GM23338 (cell line): Measurements from ENCODE around the gene ZDHHC3. TPM values are rescaled to one million over a fixed set of nuclear protein-coding genes. Genes with fewer than 3 reads are reported as not detected.

Experiments used
- ATAC-seq: fragments of 200-7000 bp; cut with Tn5 transposase; 3 replicates; pipeline ENCODE4 v1.9.1; 2020
- DNase-seq: peaks from one replicate; pipeline ENCODE4 v3.0.0-alpha.2; 2015; ENCODE audit warnings: low spot score
- H2AFZ ChIP-seq: fragments of 200-600 bp; sonication (generic); 2 replicates; pipeline ENCODE4 v1.8.0; 2016; ENCODE audit warnings: antibody characterized with exemption, mild to moderate bottlenecking, moderate library complexity
- H3F3A ChIP-seq: fragments of 200-600 bp; sonication (generic); replicated peaks from 2 replicates; pipeline ENCODE4 v1.8.0; 2017; ENCODE audit warnings: antibody characterized with exemption, mixed run types, low read depth
- H3K27ac ChIP-seq: fragments of 200-600 bp; sonication (generic); 2 replicates; pipeline ENCODE4 v1.6.1; 2016; ENCODE audit warnings: low read depth
- H3K27me3 ChIP-seq: fragments of 200-600 bp; sonication (generic); 2 replicates; pipeline ENCODE4 v1.8.0; 2016; ENCODE audit warnings: mild to moderate bottlenecking, mixed run types, moderate library complexity; ENCODE audit not compliant: insufficient read depth
- H3K36me3 ChIP-seq: fragments of 200-600 bp; sonication (generic); 2 replicates; pipeline ENCODE4 v1.8.0; 2016; ENCODE audit warnings: mild to moderate bottlenecking; ENCODE audit not compliant: insufficient read depth
- H3K4me1 ChIP-seq: fragments of 200-600 bp; sonication (generic); 2 replicates; pipeline ENCODE4 v1.8.0; 2016; ENCODE audit warnings: mild to moderate bottlenecking, moderate library complexity; ENCODE audit not compliant: insufficient read depth
- H3K4me2 ChIP-seq: fragments of 200-600 bp; sonication (generic); 2 replicates; pipeline ENCODE4 v1.7.1; 2017; ENCODE audit warnings: mixed run types
- H3K4me3 ChIP-seq: fragments of 200-600 bp; sonication (generic); 2 replicates; pipeline ENCODE4 v1.6.1; 2016; ENCODE audit warnings: mixed run types
- H3K79me2 ChIP-seq: fragments of 200-600 bp; sonication (generic); replicated peaks from 2 replicates; pipeline ENCODE4 v1.8.0; 2017; ENCODE audit warnings: mild to moderate bottlenecking; ENCODE audit not compliant: insufficient read depth
- H3K9me2 ChIP-seq: fragments of 200-600 bp; sonication (generic); 2 replicates; pipeline ENCODE4 v1.8.0; 2017; ENCODE audit not compliant: insufficient read depth
- H4K20me1 ChIP-seq: fragments of 200-600 bp; sonication (generic); replicated peaks from 2 replicates; pipeline ENCODE4 v1.8.0; 2017; ENCODE audit warnings: mild to moderate bottlenecking; ENCODE audit not compliant: insufficient read depth
- H3K27ac Mint-ChIP-seq: 2 replicates; pipeline ENCODE4 v1.8.0; 2020; ENCODE audit warnings: inconsistent platforms, mild to moderate bottlenecking, moderate library complexity, mixed read lengths
- H3K27me3 Mint-ChIP-seq: 3 replicates; pipeline ENCODE4 v1.8.0; 2022; ENCODE audit warnings: low read depth, mild to moderate bottlenecking, moderate library complexity, mixed read lengths, inconsistent platforms; ENCODE audit not compliant: insufficient read depth, poor library complexity
- H3K36me3 Mint-ChIP-seq: 3 replicates; pipeline ENCODE4 v1.8.0; 2021; ENCODE audit warnings: low read depth, mild to moderate bottlenecking, inconsistent platforms, moderate library complexity, mixed read lengths
- H3K4me1 Mint-ChIP-seq: 3 replicates; pipeline ENCODE4 v1.8.0; 2020; ENCODE audit warnings: mild to moderate bottlenecking, inconsistent platforms, mixed read lengths
- H3K4me3 Mint-ChIP-seq: 3 replicates; pipeline ENCODE4 v1.8.0; 2021; ENCODE audit warnings: moderate library complexity, mild to moderate bottlenecking, inconsistent platforms, mixed read lengths
- H3K9me3 Mint-ChIP-seq: 3 replicates; pipeline ENCODE4 v1.8.0; 2020; ENCODE audit warnings: moderate library complexity, mild to moderate bottlenecking, inconsistent platforms, mixed read lengths
- CREB1 ChIP-seq: fragments of 250-450 bp; sonication (Bioruptor Pico); IDR thresholded peaks from 2 replicates; pipeline ENCODE4 v1.5.0; 2020; ENCODE audit warnings: low read depth, mild to moderate bottlenecking, moderate library complexity
- EZH2 ChIP-seq: fragments of 200-600 bp; sonication (generic); IDR thresholded peaks from one replicate; pipeline ENCODE4 v1.8.0; 2017; ENCODE audit warnings: antibody characterized with exemption, mild to moderate bottlenecking, low read depth; ENCODE audit not compliant: unreplicated experiment
- EZH2phosphoT487 ChIP-seq: fragments of 200-600 bp; sonication (generic); IDR thresholded peaks from one replicate; pipeline ENCODE4 v1.8.1; 2018; ENCODE audit warnings: antibody characterized with exemption; ENCODE audit not compliant: unreplicated experiment
- NANOG ChIP-seq: IDR thresholded peaks from 2 replicates; pipeline ENCODE4 v1.6.1; 2016; ENCODE audit warnings: antibody characterized with exemption, borderline replicate concordance
- POLR2AphosphoS5 ChIP-seq: IDR thresholded peaks from 2 replicates; pipeline ENCODE4 v1.6.1; 2016; ENCODE audit warnings: antibody characterized with exemption, low read depth
- STAT1 ChIP-seq: IDR thresholded peaks from one replicate; pipeline ENCODE4 v1.6.1; 2016; ENCODE audit warnings: antibody characterized with exemption; ENCODE audit not compliant: unreplicated experiment
- ZNF114 ChIP-seq: fragments of 250-450 bp; sonication (Bioruptor Pico); IDR thresholded peaks from 2 replicates; pipeline ENCODE4 v1.5.0; 2020; ENCODE audit warnings: mild to moderate bottlenecking, moderate library complexity
- polyA plus RNA-seq: library from polyadenylated mRNA; unstranded; fragments of >200 nt; fragmentation: Nextera tagmentation; extraction: Ambion mirVana; gene quantifications from 2 replicates; pipeline ENCODE4 v1.2.1, GENCODE V29; 2016
- total RNA-seq: library from RNA; depleted of rRNA; stranded (reverse); fragments of >200 nt; shearing (Covaris generic); gene quantifications from 2 replicates; pipeline ENCODE4 v1.2.3, GENCODE V29; 2014
- TF ChIP-seq, protein P1 (sequence below): IDR thresholded peaks from one replicate; pipeline ENCODE4 v1.6.1; 2018; ENCODE audit warnings: antibody characterized with exemption; ENCODE audit not compliant: unreplicated experiment
- TF ChIP-seq, protein P2 (sequence below), 2 experiments: fragments of 200-600 bp in 1 of 2; sonication (generic) in 1 of 2; conservative IDR thresholded peaks; 2 replicates each; pipeline versions ENCODE4 v1.5.1 to v1.6.1; 2016 to 2017; ENCODE audit warnings: antibody characterized with exemption in 2 of 2, low read depth in 2 of 2, mild to moderate bottlenecking in 2 of 2, moderate library complexity in 1 of 2

The ZDHHC3 gene
- total and polyA plus RNA-seq, 2 experiments from 2014 or later: 28.9 to 84.2 TPM

- Histone ChIP-seq H3K27ac (no peak overlapping the region), H2AFZ (no peak overlapping the region), H3K36me3 (peaks cover 33% of the 10 kb centered on the region), H3F3A (no peaks in the 10 kb centered on the region), H4K20me1 (peaks cover 18% of the 10 kb centered on the region), H3K79me2 (peaks cover 40% of the 10 kb centered on the region), H3K4me3 (no peak overlapping the region), H3K9me2 (no peaks in the 10 kb centered on the region), H3K4me2 (no peak overlapping the region), H3K27me3 (no peaks in the 10 kb centered on the region), H3K4me1 (peaks cover 20% of the 10 kb centered on the region)
- Mint-ChIP-seq H3K27ac (no peak overlapping the region; the same call in 1 of the 2 replicates), H3K36me3 (peaks cover 88% of the 10 kb centered on the region), H3K4me1 (peaks cover 23% of the 10 kb centered on the region), H3K9me3 (no peaks in the 10 kb centered on the region), H3K27me3 (no peaks in the 10 kb centered on the region), H3K4me3 (no peak overlapping the region)
- ATAC-seq: no peak
- no peak for DNase-seq
- no peak for TF ChIP-seq POLR2AphosphoS5
- no peak for TF ChIP-seq STAT1
- no peak for TF ChIP-seq ZNF114
- TF ChIP-seq, protein P1, sequence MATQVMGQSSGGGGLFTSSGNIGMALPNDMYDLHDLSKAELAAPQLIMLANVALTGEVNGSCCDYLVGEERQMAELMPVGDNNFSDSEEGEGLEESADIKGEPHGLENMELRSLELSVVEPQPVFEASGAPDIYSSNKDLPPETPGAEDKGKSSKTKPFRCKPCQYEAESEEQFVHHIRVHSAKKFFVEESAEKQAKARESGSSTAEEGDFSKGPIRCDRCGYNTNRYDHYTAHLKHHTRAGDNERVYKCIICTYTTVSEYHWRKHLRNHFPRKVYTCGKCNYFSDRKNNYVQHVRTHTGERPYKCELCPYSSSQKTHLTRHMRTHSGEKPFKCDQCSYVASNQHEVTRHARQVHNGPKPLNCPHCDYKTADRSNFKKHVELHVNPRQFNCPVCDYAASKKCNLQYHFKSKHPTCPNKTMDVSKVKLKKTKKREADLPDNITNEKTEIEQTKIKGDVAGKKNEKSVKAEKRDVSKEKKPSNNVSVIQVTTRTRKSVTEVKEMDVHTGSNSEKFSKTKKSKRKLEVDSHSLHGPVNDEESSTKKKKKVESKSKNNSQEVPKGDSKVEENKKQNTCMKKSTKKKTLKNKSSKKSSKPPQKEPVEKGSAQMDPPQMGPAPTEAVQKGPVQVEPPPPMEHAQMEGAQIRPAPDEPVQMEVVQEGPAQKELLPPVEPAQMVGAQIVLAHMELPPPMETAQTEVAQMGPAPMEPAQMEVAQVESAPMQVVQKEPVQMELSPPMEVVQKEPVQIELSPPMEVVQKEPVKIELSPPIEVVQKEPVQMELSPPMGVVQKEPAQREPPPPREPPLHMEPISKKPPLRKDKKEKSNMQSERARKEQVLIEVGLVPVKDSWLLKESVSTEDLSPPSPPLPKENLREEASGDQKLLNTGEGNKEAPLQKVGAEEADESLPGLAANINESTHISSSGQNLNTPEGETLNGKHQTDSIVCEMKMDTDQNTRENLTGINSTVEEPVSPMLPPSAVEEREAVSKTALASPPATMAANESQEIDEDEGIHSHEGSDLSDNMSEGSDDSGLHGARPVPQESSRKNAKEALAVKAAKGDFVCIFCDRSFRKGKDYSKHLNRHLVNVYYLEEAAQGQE: no peak
These were observed 19.3 kb upstream of the ZDHHC3 start for GRCh38 chr3:44995142-44995770.

- 0 out of 2 replicates have a peak, but pooled peaks cover 4% of the 10 kb centered on the region for H3F3A ChIP-seq
- H4K20me1 ChIP-seq: peaks cover 22% of the 10 kb centered on the region
- DNase-seq: no peak
- Mint-ChIP-seq H3K27me3 (no peaks in the 10 kb centered on the region), H3K36me3 (peaks cover 86% of the 10 kb centered on the region), H3K9me3 (no peaks in the 10 kb centered on the region), H3K4me3 (peak overlapping the region; percentile 4; the same call in 2 of the 3 replicates), H3K4me1 (peaks cover 31% of the 10 kb centered on the region), H3K27ac (peak overlapping the region; percentile 34)
- no peak overlapping the region for H2AFZ ChIP-seq
- no peaks in the 10 kb centered on the region for H3K27me3 ChIP-seq
- peak; percentile 64 for ATAC-seq
- peaks cover 28% of the 10 kb centered on the region for H3K36me3 ChIP-seq
- peak overlapping the region; percentile 61 for H3K4me2 ChIP-seq
- peaks cover 2% of the 10 kb centered on the region; the same call in 1 of the 2 replicates for H3K9me2 ChIP-seq
- H3K4me1 ChIP-seq: peaks cover 25% of the 10 kb centered on the region
- no peak overlapping the region for H3K4me3 ChIP-seq
- H3K27ac ChIP-seq: peak overlapping the region; percentile 15; the same call in 1 of the 2 replicates
- peaks cover 56% of the 10 kb centered on the region for H3K79me2 ChIP-seq
- TF ChIP-seq, protein P2, sequence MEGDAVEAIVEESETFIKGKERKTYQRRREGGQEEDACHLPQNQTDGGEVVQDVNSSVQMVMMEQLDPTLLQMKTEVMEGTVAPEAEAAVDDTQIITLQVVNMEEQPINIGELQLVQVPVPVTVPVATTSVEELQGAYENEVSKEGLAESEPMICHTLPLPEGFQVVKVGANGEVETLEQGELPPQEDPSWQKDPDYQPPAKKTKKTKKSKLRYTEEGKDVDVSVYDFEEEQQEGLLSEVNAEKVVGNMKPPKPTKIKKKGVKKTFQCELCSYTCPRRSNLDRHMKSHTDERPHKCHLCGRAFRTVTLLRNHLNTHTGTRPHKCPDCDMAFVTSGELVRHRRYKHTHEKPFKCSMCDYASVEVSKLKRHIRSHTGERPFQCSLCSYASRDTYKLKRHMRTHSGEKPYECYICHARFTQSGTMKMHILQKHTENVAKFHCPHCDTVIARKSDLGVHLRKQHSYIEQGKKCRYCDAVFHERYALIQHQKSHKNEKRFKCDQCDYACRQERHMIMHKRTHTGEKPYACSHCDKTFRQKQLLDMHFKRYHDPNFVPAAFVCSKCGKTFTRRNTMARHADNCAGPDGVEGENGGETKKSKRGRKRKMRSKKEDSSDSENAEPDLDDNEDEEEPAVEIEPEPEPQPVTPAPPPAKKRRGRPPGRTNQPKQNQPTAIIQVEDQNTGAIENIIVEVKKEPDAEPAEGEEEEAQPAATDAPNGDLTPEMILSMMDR (conservative IDR thresholded peaks at IDR 0.05; ENCODE audit: low read depth in 2 of 2): no peak
- TF ChIP-seq EZH2phosphoT487 (no peak), EZH2 (no peak), POLR2AphosphoS5 (no peak), ZNF114 (no peak), STAT1 (no peak), NANOG (no peak), CREB1 (CRISPR knock-in tag) (no peak)
- TF ChIP-seq, protein P1: no peak
These were observed 17.7 kb upstream of the ZDHHC3 start for GRCh38 chr3:44993471-44994205.
